ENCODE results near the gene RASGEF1C.

GRCh38 chr5:180135128-180135955 lies 73.7 kb downstream of the RASGEF1C start:
- TF ChIP-seq, protein P1, sequence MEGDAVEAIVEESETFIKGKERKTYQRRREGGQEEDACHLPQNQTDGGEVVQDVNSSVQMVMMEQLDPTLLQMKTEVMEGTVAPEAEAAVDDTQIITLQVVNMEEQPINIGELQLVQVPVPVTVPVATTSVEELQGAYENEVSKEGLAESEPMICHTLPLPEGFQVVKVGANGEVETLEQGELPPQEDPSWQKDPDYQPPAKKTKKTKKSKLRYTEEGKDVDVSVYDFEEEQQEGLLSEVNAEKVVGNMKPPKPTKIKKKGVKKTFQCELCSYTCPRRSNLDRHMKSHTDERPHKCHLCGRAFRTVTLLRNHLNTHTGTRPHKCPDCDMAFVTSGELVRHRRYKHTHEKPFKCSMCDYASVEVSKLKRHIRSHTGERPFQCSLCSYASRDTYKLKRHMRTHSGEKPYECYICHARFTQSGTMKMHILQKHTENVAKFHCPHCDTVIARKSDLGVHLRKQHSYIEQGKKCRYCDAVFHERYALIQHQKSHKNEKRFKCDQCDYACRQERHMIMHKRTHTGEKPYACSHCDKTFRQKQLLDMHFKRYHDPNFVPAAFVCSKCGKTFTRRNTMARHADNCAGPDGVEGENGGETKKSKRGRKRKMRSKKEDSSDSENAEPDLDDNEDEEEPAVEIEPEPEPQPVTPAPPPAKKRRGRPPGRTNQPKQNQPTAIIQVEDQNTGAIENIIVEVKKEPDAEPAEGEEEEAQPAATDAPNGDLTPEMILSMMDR (IDR thresholded peaks at IDR 0.05; ENCODE audit: insufficient read depth, low read length) = no peak
- TF ChIP-seq, protein P2, sequence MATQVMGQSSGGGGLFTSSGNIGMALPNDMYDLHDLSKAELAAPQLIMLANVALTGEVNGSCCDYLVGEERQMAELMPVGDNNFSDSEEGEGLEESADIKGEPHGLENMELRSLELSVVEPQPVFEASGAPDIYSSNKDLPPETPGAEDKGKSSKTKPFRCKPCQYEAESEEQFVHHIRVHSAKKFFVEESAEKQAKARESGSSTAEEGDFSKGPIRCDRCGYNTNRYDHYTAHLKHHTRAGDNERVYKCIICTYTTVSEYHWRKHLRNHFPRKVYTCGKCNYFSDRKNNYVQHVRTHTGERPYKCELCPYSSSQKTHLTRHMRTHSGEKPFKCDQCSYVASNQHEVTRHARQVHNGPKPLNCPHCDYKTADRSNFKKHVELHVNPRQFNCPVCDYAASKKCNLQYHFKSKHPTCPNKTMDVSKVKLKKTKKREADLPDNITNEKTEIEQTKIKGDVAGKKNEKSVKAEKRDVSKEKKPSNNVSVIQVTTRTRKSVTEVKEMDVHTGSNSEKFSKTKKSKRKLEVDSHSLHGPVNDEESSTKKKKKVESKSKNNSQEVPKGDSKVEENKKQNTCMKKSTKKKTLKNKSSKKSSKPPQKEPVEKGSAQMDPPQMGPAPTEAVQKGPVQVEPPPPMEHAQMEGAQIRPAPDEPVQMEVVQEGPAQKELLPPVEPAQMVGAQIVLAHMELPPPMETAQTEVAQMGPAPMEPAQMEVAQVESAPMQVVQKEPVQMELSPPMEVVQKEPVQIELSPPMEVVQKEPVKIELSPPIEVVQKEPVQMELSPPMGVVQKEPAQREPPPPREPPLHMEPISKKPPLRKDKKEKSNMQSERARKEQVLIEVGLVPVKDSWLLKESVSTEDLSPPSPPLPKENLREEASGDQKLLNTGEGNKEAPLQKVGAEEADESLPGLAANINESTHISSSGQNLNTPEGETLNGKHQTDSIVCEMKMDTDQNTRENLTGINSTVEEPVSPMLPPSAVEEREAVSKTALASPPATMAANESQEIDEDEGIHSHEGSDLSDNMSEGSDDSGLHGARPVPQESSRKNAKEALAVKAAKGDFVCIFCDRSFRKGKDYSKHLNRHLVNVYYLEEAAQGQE (IDR thresholded peaks at IDR 0.05; ENCODE audit: insufficient replicate concordance, low read depth) = no peak

Data from HL-60 (cell line).